Activated naive CD4-positive, alpha-beta T cell treated with anti-CD3 and anti-CD28 coated beads for 36 hours (primary cell): ENCODE data around the gene BCL2A1. TPM values are rescaled to one million over a fixed set of nuclear protein-coding genes. Genes with fewer than 3 reads are reported as not detected.
"Not testable (repeated sequence)": the region's sequence is repeated elsewhere in the genome, so short reads cannot be mapped to it uniquely, and the experiment has no call there.

Source experiments
- CTCF ChIA-PET: fragments of 350-600 bp; sonication (Branson Sonifier 250); formaldehyde crosslinking; loops from one replicate; lab custom pipeline; 2021; ENCODE audit warnings: antibody characterized with exemption; lab: Charles Lee
- DNase-seq: peaks from one replicate; pipeline ENCODE4 v3.0.0-alpha.2; 2020
- H3K27ac Mint-ChIP-seq: one replicate; pipeline ENCODE4 v1.8.0; 2021; ENCODE audit warnings: mild to moderate bottlenecking, mixed read lengths
- H3K27me3 Mint-ChIP-seq: one replicate; pipeline ENCODE4 v1.8.0; 2021; ENCODE audit warnings: low read depth, mixed read lengths
- H3K36me3 Mint-ChIP-seq: one replicate; pipeline ENCODE4 v1.8.0; 2021; ENCODE audit warnings: low read depth, mixed read lengths
- H3K4me1 Mint-ChIP-seq: one replicate; pipeline ENCODE4 v1.8.0; 2021; ENCODE audit warnings: low read depth, mixed read lengths
- H3K4me3 Mint-ChIP-seq: one replicate; pipeline ENCODE4 v1.8.0; 2021; ENCODE audit warnings: mild to moderate bottlenecking, moderate library complexity, mixed read lengths
- H3K9me3 Mint-ChIP-seq: one replicate; pipeline ENCODE4 v1.8.0; 2021; ENCODE audit warnings: mixed read lengths
- intact Hi-C: fragments of 100-400 bp; cut with micrococcal nuclease; formaldehyde crosslinking; loops from one replicate; pipeline ENCODE4 v1.15.1; 2023
- total RNA-seq, 2 experiments: library from RNA; stranded (reverse); gene quantifications; one replicate each; pipeline ENCODE4 v1.2.3, GENCODE V29; 2021

The BCL2A1 gene
- total RNA-seq = 10 to 100 TPM; 79.1 to 88.7 TPM

DNA sequence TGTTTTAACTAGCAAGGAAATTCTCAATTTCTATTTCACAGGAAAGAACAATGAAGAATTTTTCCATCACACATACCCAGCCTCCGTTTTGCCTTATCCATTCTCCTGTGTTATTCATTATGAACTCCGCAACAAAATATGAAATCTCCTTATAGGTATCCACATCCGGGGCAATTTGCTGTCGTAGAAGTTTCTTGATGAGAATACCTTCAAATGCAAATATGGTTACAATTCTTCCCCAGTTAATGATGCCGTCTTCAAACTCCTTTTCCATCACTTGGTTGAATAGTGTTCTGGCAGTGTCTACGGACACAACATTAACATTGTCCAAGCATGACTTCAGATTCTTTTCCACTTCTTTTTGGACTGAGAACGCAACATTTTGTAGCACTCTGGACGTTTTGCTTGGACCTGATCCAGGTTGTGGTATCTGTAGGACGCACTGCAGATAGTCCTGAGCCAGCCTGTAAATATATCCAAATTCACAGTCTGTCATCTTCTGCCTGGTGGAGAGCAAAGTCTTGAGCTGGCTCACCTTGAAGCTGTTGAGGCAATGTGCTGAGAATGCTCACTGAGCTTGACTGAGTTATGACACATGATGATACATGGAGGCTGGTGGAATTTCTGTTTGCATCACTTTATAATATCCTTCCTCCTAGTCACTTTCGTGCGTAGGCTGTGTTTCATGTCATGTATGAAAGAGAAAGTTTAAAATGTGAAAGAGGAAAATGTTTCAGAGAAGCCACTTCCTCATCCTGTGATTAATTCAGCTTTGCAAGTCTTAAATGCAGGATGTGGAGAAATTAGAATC lies at the start of gene BCL2A1:
BCL2A1 (minus strand) TSS at position 573 of the 811 bp plus-strand sequence; CDS start at position 496, 77 bp downstream.
- intact Hi-C loops = loop anchor here (1.0 to 5.0 kb wide), 8 partner anchors 8 to 1031 kb away; partner anchors contain the start of genes FAH, MTHFS and TLNRD1
- CTCF ChIA-PET = interaction anchor here (0.8 to 1.7 kb wide), 5 partner anchors 9 to 1334 kb away, joined by 3 to 8 read pairs (median 3); no protein-coding TSS in a partner anchor
- H3K27ac Mint-ChIP-seq = peak within 1 kb of the TSS; percentile 95

DNA sequence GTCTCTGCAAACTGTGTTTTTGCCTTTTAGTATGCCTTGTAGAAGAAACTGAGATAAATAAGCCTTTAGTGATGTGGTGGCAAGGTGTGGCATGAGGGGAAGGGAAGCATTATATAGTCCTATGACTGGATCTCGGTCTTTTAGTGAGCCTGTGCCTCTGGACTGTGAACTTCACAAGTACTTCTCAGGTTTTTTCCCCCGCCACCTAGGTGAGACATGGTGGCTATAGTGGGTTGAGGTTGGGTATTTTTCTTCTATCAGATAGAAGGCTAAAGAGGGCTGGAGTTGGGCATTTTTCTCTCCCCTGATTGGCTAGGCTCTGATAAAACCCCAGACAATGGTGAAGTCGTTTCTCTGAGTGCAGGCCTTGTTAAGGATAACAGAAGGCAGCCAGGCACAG lies 49.7 kb upstream of the BCL2A1 start:
- CTCF ChIA-PET = no interaction called here
- no peak for DNase-seq

More for the DNA sequence above, at the start of gene BCL2A1:
- H3K4me3 Mint-ChIP-seq = peak within 1 kb of the TSS; percentile 81
- H3K9me3 Mint-ChIP-seq = peaks cover 2% of the 10 kb centered on the region
- DNase-seq = peak; percentile 88
- peaks cover 42% of the 10 kb centered on the region for H3K4me1 Mint-ChIP-seq
- H3K36me3 Mint-ChIP-seq = peaks cover 32% of the 10 kb centered on the region
- H3K27me3 Mint-ChIP-seq = no peaks in the 10 kb centered on the region

DNA sequence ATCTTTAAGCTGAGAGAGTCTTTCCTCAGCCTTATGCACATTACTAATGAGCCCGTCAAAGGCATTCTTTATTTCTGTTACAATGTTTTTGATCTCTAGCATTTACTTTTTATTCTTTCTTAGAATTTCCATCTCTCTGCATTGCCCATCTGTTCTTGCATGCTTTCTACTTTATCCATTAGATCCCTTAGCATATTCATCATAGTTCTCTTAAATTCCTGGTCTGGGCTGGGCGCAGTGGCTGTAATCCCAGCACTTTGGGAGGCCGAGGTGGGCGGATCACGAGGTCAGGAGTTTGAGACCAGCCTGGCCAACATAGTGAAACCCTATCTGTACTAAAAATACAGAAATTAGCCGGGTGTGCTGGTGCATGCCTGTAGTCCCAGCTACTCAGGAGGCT lies 49.2 kb upstream of the BCL2A1 start:
- intact Hi-C loops, DNase-seq, H3K27ac Mint-ChIP-seq, H3K27me3 Mint-ChIP-seq, CTCF ChIA-PET, H3K9me3 Mint-ChIP-seq, H3K36me3 Mint-ChIP-seq, H3K4me3 Mint-ChIP-seq: not testable (repeated sequence)
- peaks cover 10% of the 10 kb centered on the region for H3K4me1 Mint-ChIP-seq

More for the DNA sequence above, 49.7 kb upstream of the BCL2A1 start:
- H3K4me1 Mint-ChIP-seq = peaks cover 10% of the 10 kb centered on the region
- intact Hi-C loops = no loop called here
- no peaks in the 10 kb centered on the region for H3K27me3 Mint-ChIP-seq
- no peaks in the 10 kb centered on the region for H3K36me3 Mint-ChIP-seq
- no peak overlapping the region for H3K4me3 Mint-ChIP-seq
- no peaks in the 10 kb centered on the region for H3K9me3 Mint-ChIP-seq
- no peak overlapping the region for H3K27ac Mint-ChIP-seq

DNA sequence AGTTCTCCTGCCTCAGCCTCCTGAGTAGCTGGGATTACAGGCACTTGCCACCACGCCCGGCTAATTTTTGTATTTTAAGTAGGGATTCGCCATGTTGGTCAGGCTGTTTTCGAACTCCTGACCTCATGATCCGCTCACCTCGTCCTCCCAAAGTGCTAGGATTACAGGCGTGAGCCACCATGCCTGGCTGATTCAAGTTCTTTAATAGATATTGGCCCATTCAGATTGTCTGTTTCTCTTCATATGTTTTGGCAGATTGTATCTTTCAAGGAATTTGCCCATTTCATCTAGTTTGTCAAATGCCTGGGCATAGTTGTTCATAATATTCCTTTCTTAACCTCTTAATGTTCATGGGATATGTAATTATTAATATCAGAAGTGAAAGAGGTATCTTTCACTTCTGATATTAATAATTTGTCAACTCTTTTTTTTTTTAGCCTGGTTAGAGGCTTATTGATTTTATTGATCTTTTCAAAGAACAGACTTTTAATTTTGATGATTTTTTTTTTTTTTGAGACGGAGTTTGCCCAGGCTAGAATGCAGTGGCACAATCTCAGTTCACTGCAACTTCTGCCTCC lies 48.3 kb upstream of the BCL2A1 start:
- no peaks in the 10 kb centered on the region for H3K9me3 Mint-ChIP-seq
- intact Hi-C loops = no loop called here
- H3K27ac Mint-ChIP-seq = no peak overlapping the region
- peaks cover 10% of the 10 kb centered on the region for H3K4me1 Mint-ChIP-seq
- CTCF ChIA-PET = no interaction called here
- H3K36me3 Mint-ChIP-seq = no peaks in the 10 kb centered on the region
- DNase-seq = no peak
- no peak overlapping the region for H3K4me3 Mint-ChIP-seq
- no peaks in the 10 kb centered on the region for H3K27me3 Mint-ChIP-seq

DNA sequence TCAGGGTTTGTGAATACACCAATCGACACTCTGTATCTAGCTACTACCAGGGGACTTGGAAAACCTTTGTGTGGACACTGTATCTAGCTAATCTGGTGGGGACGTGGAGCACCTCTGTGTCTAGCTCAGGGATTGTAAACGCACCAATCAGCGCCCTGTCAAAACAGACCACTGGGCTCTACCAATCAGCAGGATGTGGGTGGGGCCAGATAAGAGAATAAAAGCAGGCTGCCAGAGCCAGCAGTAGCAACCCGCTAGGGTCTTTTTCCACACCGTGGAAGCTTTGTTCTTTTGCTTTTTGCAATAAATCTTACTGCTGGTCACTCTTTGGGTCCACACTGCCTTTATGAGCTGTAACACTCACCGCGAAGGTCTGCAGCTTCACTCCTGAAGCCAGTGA lies 46.1 kb upstream of the BCL2A1 start:
- DNase-seq, CTCF ChIA-PET, H3K9me3 Mint-ChIP-seq, intact Hi-C loops, H3K27me3 Mint-ChIP-seq, H3K36me3 Mint-ChIP-seq, H3K4me3 Mint-ChIP-seq, H3K27ac Mint-ChIP-seq, H3K4me1 Mint-ChIP-seq: not testable (repeated sequence)

DNA sequence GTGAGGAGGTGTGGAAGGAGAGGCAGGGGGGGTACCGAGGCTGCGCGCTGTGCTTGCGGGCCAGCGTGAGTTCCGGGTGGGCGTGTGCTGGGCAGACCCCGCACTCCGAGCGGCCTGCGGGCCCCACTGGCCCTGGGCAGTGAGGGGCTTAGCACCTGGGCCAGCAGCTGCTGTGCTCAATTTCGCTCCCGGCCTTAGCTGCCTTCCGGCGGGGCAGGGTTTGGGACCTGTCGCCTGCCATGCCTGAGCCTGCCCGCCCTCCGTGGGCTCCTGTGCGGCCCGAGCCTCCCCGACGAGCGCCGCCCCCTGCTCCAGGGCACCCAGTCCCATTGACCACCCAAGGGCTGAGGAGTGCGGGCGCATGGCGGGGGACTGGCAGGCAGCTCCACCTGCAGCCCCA lies 45.5 kb upstream of the BCL2A1 start:
- H3K4me1 Mint-ChIP-seq, CTCF ChIA-PET, H3K9me3 Mint-ChIP-seq, DNase-seq, H3K27ac Mint-ChIP-seq, intact Hi-C loops, H3K4me3 Mint-ChIP-seq, H3K27me3 Mint-ChIP-seq, H3K36me3 Mint-ChIP-seq: not testable (repeated sequence)

DNA sequence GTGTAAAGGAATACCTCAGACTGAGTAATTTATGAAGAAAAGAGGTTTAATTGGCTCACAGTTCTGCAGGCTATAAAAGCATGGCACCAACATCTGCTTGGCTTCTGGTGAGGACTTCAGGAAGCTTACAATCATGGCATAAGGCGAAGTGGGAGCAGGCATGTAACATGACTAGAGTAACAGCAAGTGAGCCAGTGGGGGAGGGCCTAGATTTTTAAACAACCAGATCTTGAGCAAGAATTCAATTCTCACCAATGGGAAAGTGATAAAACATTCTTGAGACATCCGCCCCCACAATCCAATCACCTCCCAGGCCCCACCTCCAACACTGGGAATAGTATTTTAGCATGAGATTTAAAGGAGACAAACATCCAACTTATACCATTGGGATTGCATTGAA lies 44.2 kb upstream of the BCL2A1 start:
- H3K36me3 Mint-ChIP-seq = no peaks in the 10 kb centered on the region
- H3K4me1 Mint-ChIP-seq = peaks cover 2% of the 10 kb centered on the region
- intact Hi-C loops = no loop called here
- no peak overlapping the region for H3K4me3 Mint-ChIP-seq
- no peak for DNase-seq
- CTCF ChIA-PET = interaction anchor here (1.1 kb wide), 1 partner anchor 162 kb away, joined by 3 read pairs; no protein-coding TSS in a partner anchor
- no peak overlapping the region for H3K27ac Mint-ChIP-seq
- H3K9me3 Mint-ChIP-seq = no peaks in the 10 kb centered on the region
- H3K27me3 Mint-ChIP-seq = no peaks in the 10 kb centered on the region

GRCh38 chr15:80014186-80014585 lies 43.2 kb upstream of the BCL2A1 start:
- DNase-seq, intact Hi-C loops, H3K27ac Mint-ChIP-seq, H3K9me3 Mint-ChIP-seq, H3K4me3 Mint-ChIP-seq, H3K4me1 Mint-ChIP-seq, H3K36me3 Mint-ChIP-seq, H3K27me3 Mint-ChIP-seq: not testable (repeated sequence)
- CTCF ChIA-PET = interaction anchor here (1.1 kb wide), 1 partner anchor 161 kb away, joined by 3 read pairs; no protein-coding TSS in a partner anchor

GRCh38 chr15:80012060-80012726 lies 41.2 kb upstream of the BCL2A1 start:
- intact Hi-C loops = no loop called here
- no peaks in the 10 kb centered on the region for H3K27me3 Mint-ChIP-seq
- no peaks in the 10 kb centered on the region for H3K36me3 Mint-ChIP-seq

GRCh38 chr15:80011596-80011995 lies 40.6 kb upstream of the BCL2A1 start:
- CTCF ChIA-PET = no interaction called here
- H3K4me1 Mint-ChIP-seq = no peaks in the 10 kb centered on the region
- no peaks in the 10 kb centered on the region for H3K9me3 Mint-ChIP-seq
- no peak overlapping the region for H3K27ac Mint-ChIP-seq
- no peaks in the 10 kb centered on the region for H3K27me3 Mint-ChIP-seq
- DNase-seq = no peak
- H3K36me3 Mint-ChIP-seq = no peaks in the 10 kb centered on the region
- intact Hi-C loops = no loop called here
- H3K4me3 Mint-ChIP-seq = no peak overlapping the region

More at GRCh38 chr15:80012060-80012726, 41.2 kb upstream of the BCL2A1 start:
- Mint-ChIP-seq H3K4me1 (no peaks in the 10 kb centered on the region), H3K4me3 (no peak overlapping the region), H3K27ac (no peak overlapping the region), H3K9me3 (no peaks in the 10 kb centered on the region)
- DNase-seq = no peak
- CTCF ChIA-PET = no interaction called here

DNA sequence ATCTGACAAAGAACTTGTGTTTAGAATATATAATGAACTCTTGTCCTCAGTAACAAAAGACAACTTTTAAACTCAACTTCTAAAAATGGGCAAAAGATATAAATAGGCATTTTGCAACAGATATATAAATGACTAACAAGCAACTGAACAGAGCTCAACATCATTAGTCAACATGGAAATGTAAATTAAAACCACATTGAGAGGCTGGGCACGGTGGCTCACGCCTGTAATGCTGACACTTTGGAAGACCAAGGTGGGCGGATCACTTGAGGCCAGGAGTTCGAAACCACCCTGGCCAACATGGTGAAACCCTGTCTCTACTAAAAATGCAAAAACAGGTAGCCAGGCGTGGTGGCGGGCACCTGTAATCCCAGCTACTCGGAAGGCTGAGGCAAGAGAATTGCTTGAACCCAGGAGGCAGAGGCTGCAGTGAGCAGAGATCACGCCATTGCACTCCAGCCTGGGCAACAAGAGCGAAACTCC lies 40.1 kb upstream of the BCL2A1 start:
- H3K27ac Mint-ChIP-seq, H3K27me3 Mint-ChIP-seq, CTCF ChIA-PET, H3K36me3 Mint-ChIP-seq, intact Hi-C loops, H3K4me3 Mint-ChIP-seq, H3K9me3 Mint-ChIP-seq, H3K4me1 Mint-ChIP-seq: not testable (repeated sequence)
- DNase-seq = peak; percentile 26

- Mint-ChIP-seq H3K27ac (no peak overlapping the region), H3K4me3 (no peak overlapping the region), H3K9me3 (no peaks in the 10 kb centered on the region), H3K27me3 (no peaks in the 10 kb centered on the region), H3K4me1 (no peaks in the 10 kb centered on the region), H3K36me3 (no peaks in the 10 kb centered on the region)
- intact Hi-C loops = no loop called here
- no peak for DNase-seq
- CTCF ChIA-PET = no interaction called here
Measured at GRCh38 chr15:80010131-80010673, 39.2 kb upstream of the BCL2A1 start.
